Mononuclear cell (primary cell): Measurements from ENCODE around the gene ENTPD8. TPM values are rescaled to one million over a fixed set of nuclear protein-coding genes. Genes with fewer than 3 reads are reported as not detected.
"Not testable (repeated sequence)": the region's sequence is repeated elsewhere in the genome, so short reads cannot be mapped to it uniquely, and the experiment has no call there.

Source experiments
- H3K27me3 ChIP-seq: 2 replicates; pipeline ENCODE4 v1.6.0; 2011; ENCODE audit warnings: low read length, control low read depth; ENCODE audit not compliant: insufficient read depth
- H3K4me1 ChIP-seq: 2 replicates; pipeline ENCODE4 v1.5.1; 2011; ENCODE audit warnings: mild to moderate bottlenecking, low read length, control low read depth; ENCODE audit not compliant: insufficient read depth
- H3K4me3 ChIP-seq: 2 replicates; pipeline ENCODE4 v1.5.1; 2011; ENCODE audit warnings: mild to moderate bottlenecking, low read length, moderate library complexity
- H3K9me3 ChIP-seq: 2 replicates; pipeline ENCODE4 v1.5.1; 2011; ENCODE audit warnings: low read depth, mild to moderate bottlenecking, control low read depth, low read length
- total RNA-seq: library from RNA; depleted of rRNA; stranded (reverse); fragments of >200 nt; gene quantifications from one replicate; pipeline ENCODE4 v1.2.3, GENCODE V29; 2012

Gene ENTPD8
- total RNA-seq, 1 donor: not detected

DNA sequence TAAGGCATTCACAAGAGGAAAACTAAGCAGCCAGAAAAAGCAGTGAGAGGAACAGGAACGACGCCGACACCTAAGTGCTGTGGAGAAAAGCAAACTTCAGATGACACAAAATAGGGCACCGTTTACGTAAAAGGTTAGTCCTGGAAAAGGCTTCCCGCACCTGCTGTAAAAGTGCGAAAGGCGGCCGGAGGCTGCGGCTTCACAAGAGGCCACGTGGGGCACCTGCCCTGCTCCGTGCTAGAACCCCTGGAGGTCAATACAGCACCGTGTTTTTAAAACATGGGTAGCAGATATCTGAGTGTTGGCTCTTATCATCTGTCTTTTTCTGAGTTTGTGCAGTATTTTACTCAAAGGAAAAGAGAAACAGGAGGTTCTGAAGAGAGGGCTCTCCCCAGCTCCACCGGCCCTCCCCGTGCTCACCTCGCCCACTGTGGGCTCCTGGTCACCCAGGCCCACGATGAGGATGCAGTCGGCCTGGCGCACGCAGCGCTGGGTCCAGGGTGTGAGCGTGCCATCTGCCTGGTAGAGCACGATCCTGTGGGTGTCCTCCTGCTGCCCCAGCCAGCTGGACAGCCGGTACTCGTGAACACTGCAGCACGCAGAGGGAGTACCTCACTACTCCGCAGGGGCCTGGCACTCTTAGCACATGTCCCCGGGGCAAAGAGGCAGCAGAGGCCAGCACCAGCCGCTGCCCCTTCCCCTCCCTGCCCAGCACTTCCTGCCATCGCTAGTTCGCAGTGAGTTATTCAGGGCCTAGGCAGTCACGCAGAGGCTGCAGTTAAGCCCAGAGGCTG, 38.9 kb upstream of the ENTPD8 start:
- Histone ChIP-seq H3K4me3 (no peak overlapping the region), H3K4me1 (peaks cover 8% of the 10 kb centered on the region), H3K9me3 (peaks cover 6% of the 10 kb centered on the region), H3K27me3 (no peaks in the 10 kb centered on the region)

DNA sequence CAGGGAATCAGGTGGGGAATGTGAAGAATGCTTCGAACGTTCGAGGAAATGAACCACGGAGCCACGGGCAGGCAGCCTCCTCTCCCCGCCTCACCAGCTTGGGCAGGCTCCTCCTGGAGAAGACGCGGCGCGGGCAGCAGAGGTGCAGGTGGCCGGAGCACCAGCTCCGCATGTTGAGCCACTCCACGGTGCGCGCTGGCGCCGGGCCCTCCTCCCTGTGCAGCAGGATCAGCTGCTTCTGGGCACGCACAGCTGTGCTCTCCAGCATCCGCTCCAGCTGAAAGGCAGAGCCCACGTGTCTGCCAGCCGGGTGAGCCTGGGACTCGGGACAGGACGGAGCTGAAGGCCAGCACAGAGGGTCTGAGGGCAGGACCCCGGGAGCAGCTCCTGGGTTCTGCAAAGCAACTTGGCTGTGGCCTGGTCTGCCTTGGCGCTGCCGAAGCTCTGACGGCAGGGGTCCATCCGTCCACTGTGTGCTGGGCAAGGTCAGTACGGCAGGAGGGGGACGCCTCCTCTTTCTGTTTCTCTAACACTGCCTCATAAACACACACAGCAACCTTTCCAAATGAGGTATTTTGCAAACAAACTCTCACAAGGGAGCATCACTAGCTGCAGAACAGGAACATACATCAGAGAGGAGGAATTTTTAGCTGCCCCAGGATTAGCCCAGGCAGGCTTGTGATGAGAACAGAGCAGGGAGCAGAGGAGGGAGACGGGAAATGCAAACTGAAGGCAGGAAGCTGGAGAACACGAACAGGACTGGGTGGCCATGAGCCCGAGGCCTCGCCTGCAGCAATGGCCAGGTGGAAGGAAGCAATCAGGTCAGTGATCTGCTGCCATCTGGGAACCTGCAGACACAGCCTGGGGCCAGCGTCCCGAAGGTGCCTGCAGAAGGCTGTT, 38.1 kb upstream of the ENTPD8 start:
- peaks cover 6% of the 10 kb centered on the region for H3K9me3 ChIP-seq
- peaks cover 8% of the 10 kb centered on the region for H3K4me1 ChIP-seq
- no peaks in the 10 kb centered on the region for H3K27me3 ChIP-seq
- H3K4me3 ChIP-seq: no peak overlapping the region

DNA sequence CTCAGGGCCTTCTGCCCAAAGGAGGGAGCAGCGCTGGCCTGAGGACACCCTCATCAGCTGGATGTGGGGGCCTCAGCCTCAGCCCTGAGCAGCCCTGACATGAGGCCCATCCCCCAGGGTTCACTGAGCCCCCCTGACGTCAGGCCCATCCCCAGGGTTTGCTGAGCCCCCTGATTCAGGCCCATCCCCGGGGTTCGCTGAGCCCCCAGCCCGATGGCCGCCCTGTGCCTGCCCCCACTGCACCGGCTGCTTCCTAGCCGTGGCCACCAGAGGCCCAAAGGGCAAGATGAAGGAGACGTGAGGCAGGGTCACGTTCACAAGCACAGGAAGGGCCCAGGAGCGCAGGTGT, 37.4 kb upstream of the ENTPD8 start:
- H3K4me3 ChIP-seq: no peak overlapping the region
- peaks cover 8% of the 10 kb centered on the region for H3K4me1 ChIP-seq
- peaks cover 6% of the 10 kb centered on the region for H3K9me3 ChIP-seq
- H3K27me3 ChIP-seq: no peaks in the 10 kb centered on the region

DNA sequence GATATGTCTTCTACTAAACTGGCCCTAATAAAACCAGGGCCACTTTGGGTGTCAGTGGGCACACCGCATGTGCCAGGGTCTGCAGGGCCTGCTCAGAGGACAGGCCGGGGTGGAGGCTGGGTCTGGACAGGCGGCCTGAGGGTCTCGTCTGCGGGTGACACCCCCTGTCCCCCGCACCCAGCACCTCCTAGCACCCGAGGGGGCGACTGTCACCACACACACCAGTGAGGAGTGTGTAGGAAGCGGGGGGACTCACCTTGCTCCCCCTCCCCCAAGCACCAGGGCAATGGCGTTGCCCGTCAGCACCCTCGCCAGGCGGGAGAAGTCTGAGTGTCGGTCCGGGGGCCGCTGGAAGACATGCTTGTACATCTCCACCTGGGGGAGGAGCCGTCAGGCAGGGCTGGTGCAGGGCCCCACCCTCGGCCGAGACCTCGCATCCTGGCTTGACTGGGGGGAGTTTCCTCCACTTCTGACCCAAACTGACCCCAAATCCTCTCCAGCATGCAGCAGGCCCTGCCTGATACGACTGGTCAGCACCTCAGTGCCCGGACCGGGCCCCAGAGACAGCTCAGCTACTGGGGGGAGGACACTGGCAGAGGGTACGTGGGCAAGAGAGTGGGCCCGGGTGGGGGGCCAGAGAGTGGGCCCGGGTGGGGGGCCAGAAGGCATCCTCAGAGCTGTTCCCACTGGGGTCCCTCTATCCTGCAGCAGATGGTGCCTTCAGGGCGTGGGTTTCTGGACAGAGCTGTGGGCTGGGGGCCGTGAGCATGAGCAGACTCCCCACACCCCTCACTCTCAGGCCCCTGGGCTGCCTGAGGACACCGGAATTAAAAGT, 36.8 kb upstream of the ENTPD8 start:
- Histone ChIP-seq H3K4me1 (peaks cover 8% of the 10 kb centered on the region), H3K9me3 (peaks cover 6% of the 10 kb centered on the region), H3K27me3 (no peaks in the 10 kb centered on the region), H3K4me3 (no peak overlapping the region)

DNA sequence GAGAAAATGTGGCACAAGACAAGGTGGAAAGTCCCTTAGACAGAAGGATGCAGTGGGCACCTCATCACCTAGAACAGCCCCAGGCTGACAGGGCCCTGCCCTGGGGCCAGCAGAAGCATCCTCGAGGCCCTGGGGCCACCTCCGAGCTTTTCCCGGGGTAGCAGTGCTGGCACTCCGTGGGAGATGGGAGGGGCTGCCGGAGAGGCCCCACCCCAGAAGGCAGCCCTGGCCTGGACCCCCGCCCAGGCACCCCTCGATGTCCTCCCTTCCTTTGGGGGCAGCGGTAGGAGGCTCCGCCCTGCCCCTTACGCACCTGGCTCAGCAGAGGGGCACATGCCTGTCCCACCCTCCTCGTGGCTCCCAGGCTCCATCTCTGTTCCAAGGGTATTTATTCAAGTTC, 35.7 kb upstream of the ENTPD8 start:
- Histone ChIP-seq H3K4me3 (no peak overlapping the region), H3K4me1 (no peaks in the 10 kb centered on the region), H3K27me3 (no peaks in the 10 kb centered on the region), H3K9me3 (peaks cover 6% of the 10 kb centered on the region)

DNA sequence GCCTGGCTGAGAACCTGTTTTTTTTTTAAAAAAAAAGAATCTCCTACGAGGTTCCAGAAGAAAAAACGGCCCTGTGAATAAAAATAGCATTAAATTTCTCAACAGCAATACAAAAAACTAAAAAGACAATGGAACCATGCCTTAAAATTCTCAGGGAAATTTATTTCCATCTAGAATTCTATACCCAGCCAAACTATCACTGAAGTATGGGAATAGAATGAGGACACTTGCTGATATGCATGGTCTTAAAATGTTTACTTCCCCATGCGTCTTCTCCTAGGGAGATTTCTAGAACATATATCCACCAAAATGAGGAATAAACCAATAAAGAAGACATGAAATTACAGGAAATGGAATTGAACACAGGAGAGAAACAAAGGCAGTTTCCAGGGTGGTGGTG, 34.5 kb upstream of the ENTPD8 start:
- peaks cover 6% of the 10 kb centered on the region for H3K9me3 ChIP-seq

DNA sequence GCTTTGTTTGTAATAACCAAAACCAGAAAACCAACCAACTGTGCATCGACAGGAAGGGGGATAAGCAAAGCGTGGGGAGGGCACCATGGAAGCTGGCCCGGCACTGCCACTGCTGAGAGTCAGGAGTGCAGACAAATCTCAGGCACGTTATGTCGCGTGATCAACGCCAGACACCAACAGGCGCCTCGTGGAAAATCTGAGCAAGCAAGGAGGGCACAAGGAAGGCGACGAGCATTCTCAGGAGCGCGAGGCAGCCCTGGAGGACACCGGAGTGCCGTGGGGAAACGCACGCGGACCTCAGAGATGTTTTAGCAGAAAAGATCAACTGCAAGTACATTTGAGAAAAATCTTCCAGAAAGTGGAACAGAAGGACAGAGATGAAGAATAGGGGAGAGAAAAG, 33.1 kb upstream of the ENTPD8 start:
- H3K9me3 ChIP-seq: peaks cover 6% of the 10 kb centered on the region
- H3K27me3 ChIP-seq: no peaks in the 10 kb centered on the region
- H3K4me1 ChIP-seq: no peaks in the 10 kb centered on the region
- H3K4me3 ChIP-seq: no peak overlapping the region

More for the DNA sequence above, 34.5 kb upstream of the ENTPD8 start:
- no peaks in the 10 kb centered on the region for H3K4me1 ChIP-seq
- no peak overlapping the region for H3K4me3 ChIP-seq
- no peaks in the 10 kb centered on the region for H3K27me3 ChIP-seq

DNA sequence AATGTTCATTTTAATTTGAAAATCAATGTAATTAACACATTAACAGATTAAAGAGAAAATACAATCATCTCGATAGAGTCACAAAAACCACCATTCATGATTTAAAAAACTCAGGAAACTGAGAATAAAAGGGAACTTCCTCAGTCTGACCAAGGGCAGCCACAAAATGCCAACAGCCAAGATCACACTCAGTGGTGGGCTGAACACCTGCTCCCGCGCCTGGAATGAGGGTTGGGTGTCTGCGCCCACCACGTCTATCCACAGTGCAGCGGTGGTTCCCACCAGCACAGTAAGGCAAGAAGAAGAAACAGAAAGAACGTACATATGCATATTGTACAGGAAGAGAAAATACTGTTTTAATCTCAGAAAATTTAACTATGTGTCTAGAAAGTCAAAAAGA, 29.6 kb upstream of the ENTPD8 start:
- Histone ChIP-seq H3K9me3 (peaks cover 2% of the 10 kb centered on the region), H3K4me3 (no peak overlapping the region), H3K27me3 (no peaks in the 10 kb centered on the region), H3K4me1 (no peaks in the 10 kb centered on the region)

DNA sequence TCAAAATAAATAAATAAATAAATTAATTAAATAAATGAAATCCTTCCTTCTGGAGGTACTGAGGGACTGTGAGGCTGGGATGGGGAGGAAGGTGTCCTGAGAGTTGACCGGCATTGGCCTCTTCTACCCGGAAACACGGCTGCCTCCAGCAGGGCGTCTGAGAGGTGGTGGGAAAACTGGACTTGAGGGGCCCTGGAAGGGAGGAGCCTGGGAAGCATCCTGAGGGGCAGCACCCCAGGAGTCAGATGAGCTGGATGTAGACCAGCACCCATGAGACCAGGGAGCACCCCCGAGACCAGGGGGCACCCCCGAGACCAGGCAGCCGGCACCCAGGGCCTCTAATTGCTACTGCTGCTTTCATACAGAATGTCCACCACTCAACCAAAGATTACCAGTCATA, 26.7 kb upstream of the ENTPD8 start:
- Histone ChIP-seq H3K4me1 (peaks cover 2% of the 10 kb centered on the region), H3K27me3 (no peaks in the 10 kb centered on the region), H3K4me3 (no peak overlapping the region), H3K9me3 (no peaks in the 10 kb centered on the region)

DNA sequence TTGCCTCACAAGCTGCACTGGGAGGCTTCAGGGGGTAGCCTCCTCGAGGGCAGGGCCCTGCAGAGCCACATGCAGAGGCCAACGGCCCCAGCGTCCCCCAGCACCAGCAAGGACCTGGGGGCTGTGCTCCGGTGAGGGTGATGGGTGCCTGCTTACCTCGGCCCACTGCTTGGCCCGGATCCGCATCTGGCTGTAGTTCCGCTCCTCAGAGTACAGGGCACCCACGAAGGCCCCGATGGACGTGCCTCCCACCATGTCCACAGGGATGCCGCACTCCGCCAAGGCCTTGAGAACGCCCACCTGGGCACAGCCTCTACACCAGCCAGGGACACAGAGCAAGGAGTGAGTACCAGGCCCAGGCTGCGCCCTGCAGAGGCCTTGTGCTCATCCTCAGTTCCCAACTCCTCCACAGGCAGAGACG, 26.0 kb upstream of the ENTPD8 start:
- Histone ChIP-seq H3K4me3 (no peak overlapping the region), H3K9me3 (no peaks in the 10 kb centered on the region), H3K4me1 (peaks cover 9% of the 10 kb centered on the region), H3K27me3 (no peaks in the 10 kb centered on the region)

DNA sequence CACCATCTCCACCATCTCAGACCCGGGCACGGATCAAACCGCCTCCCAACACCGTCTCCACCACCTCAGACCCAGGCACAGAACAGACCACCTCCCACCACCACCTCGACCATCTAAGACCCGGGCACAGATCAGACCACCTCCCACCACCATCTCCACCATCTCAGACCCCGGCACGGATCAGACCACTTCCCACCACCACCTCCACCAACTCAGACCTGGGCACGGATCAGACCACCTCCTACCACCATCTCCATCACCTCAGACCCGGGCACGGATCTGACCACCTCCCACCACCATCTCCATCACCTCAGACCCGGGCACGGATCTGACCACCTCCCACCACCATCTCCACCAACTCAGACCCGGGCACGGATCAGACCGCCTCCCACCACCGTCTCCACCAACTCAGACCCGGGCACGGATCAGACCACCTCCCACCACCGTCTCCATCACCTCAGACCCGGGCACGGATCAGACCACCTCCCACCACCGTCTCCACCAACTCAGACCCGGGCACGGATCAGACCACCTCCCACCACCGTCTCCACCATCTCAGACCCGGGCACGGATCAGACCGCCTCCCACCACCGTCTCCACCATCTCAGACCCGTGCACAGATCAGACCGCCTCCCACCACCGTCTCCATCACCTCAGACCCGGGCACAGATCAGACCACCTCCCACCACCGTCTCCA, 25.4 kb upstream of the ENTPD8 start:
- H3K4me3 ChIP-seq, H3K9me3 ChIP-seq, H3K27me3 ChIP-seq: not testable (repeated sequence)
- H3K4me1 ChIP-seq: peaks cover 15% of the 10 kb centered on the region

DNA sequence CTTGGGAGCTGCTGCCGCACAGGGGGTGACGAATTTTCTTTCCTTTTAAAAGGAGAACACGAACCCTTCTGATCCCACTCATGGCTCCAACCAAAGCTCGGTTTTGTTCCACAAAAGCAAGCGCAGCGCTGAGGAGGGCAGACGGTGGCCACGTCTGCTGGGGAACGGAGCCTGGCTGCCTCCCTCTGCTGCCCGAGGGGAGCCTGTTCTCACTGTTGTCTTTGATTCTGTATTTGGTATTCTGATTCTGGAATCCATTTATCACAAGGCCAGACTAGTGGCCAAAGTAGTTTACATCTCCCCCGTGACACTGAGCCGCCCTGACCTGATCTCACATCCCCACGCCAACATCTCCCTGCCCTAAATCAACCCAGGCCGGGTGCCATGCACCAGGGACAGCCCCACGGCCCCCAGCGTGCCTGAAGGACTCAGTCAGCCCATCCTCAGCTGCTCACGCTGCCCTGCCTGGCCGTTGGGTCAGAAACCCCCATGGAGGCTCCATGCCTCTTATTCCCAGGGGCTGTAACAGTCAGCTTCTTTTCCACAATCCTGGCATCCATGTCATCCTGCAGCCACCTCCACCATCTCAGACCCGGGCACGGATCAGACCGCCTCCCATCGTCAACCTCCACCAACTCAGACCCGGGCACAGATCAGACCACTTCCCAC, 24.7 kb upstream of the ENTPD8 start:
- Histone ChIP-seq H3K9me3 (no peaks in the 10 kb centered on the region), H3K4me3 (no peak overlapping the region), H3K27me3 (no peaks in the 10 kb centered on the region), H3K4me1 (peaks cover 22% of the 10 kb centered on the region)

DNA sequence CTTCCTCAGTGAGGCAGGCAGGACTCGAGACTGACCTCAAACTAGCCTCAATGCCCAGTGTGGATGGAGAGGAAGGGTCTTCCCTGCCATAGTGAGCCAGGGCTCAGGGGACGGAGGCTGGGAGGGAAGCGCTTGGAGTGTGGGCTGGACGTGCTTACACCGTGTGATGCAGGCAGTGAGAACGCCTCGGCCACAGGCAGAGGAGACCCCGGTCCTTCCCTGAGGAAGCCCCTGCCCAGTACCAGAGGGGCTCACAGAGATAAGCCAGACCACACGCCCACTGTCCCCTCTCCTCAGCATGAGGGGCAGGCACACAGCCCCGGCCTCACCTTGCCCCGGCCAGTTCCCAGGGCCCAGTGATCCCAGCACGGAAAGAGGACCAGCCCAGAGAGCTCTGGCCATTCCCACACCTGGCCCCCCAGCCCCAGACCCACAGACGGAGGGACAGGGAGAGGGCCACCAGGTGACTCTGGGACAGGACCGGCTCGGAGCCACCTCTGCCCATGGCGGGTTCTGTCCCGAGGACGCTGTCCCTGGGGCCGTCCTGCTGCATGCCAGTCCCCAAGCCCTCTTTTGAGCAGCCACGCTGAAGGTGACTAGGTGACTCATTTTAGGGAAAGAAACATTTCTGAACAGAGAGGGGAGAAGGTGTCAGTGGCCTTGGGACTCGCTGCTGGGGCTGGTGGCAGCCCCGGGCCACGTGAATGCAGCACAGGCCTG, 24.0 kb upstream of the ENTPD8 start:
- Histone ChIP-seq H3K4me1 (peaks cover 29% of the 10 kb centered on the region), H3K27me3 (no peaks in the 10 kb centered on the region)

More for the DNA sequence above, 24.0 kb upstream of the ENTPD8 start:
- H3K9me3 ChIP-seq: no peaks in the 10 kb centered on the region
- H3K4me3 ChIP-seq: no peak overlapping the region
